KMS-11 (cell line): Measurements from ENCODE around the gene MOCS1.

Experiments
- H2AFZ ChIP-seq: fragments of 200-600 bp; sonication (generic); 2 replicates; pipeline ENCODE4 v1.6.1; 2016; ENCODE audit warnings: antibody characterized with exemption, mixed run types, low read depth
- H3K27ac ChIP-seq: fragments of 200-600 bp; sonication (generic); 2 replicates; pipeline ENCODE4 v1.6.1; 2016; ENCODE audit warnings: mild to moderate bottlenecking, mixed run types
- H3K27me3 ChIP-seq: fragments of 200-600 bp; sonication (generic); 2 replicates; pipeline ENCODE4 v1.6.1; 2017; ENCODE audit warnings: mild to moderate bottlenecking, low read depth, mixed run types, moderate library complexity; ENCODE audit not compliant: insufficient read depth
- H3K36me3 ChIP-seq: fragments of 200-600 bp; sonication (generic); 2 replicates; pipeline ENCODE4 v1.6.1; 2017; ENCODE audit warnings: mild to moderate bottlenecking, mixed run types; ENCODE audit not compliant: insufficient read depth
- H3K4me1 ChIP-seq: fragments of 200-600 bp; sonication (generic); 2 replicates; pipeline ENCODE4 v1.6.1; 2016; ENCODE audit warnings: mild to moderate bottlenecking, low read depth, mixed run types; ENCODE audit not compliant: poor library complexity, severe bottlenecking
- H3K4me2 ChIP-seq: fragments of 200-600 bp; sonication (generic); 2 replicates; pipeline ENCODE4 v1.7.0; 2016; ENCODE audit warnings: mild to moderate bottlenecking, mixed run types
- H3K4me3 ChIP-seq: fragments of 200-600 bp; sonication (generic); IDR thresholded peaks from 2 replicates; pipeline ENCODE4 v1.6.1; 2017; ENCODE audit warnings: low read depth, low read length, mixed read lengths; ENCODE audit not compliant: insufficient read depth
- H3K79me2 ChIP-seq: fragments of 200-600 bp; sonication (generic); 2 replicates; pipeline ENCODE4 v1.6.1; 2016; ENCODE audit warnings: low read depth, mixed run types; ENCODE audit not compliant: insufficient read depth
- H3K9ac ChIP-seq: fragments of 200-600 bp; sonication (generic); 2 replicates; pipeline ENCODE4 v1.6.1; 2016; ENCODE audit warnings: mild to moderate bottlenecking, mixed run types
- H4K20me1 ChIP-seq: fragments of 200-600 bp; sonication (generic); 2 replicates; pipeline ENCODE4 v1.6.1; 2016; ENCODE audit warnings: mild to moderate bottlenecking, mixed run types; ENCODE audit not compliant: insufficient read depth
- TF ChIP-seq, protein P1 (sequence below): fragments of 200-600 bp; sonication (generic); conservative IDR thresholded peaks from 2 replicates; pipeline ENCODE4 v1.6.1; 2017; ENCODE audit warnings: low read depth, mild to moderate bottlenecking, antibody characterized with exemption, low read length, moderate library complexity, mixed read lengths

The MOCS1 gene

GRCh38 chr6:39923861-39924260, 10.4 kb downstream of the MOCS1 start:
- Histone ChIP-seq H2AFZ (no peak overlapping the region), H3K4me3 (no peak overlapping the region), H3K9ac (no peak overlapping the region), H3K4me1 (no peaks in the 10 kb centered on the region), H3K27ac (no peak overlapping the region), H3K79me2 (no peaks in the 10 kb centered on the region), H3K36me3 (no peaks in the 10 kb centered on the region), H3K4me2 (no peak overlapping the region), H3K27me3 (no peaks in the 10 kb centered on the region), H4K20me1 (no peaks in the 10 kb centered on the region)
- TF ChIP-seq, protein P1, sequence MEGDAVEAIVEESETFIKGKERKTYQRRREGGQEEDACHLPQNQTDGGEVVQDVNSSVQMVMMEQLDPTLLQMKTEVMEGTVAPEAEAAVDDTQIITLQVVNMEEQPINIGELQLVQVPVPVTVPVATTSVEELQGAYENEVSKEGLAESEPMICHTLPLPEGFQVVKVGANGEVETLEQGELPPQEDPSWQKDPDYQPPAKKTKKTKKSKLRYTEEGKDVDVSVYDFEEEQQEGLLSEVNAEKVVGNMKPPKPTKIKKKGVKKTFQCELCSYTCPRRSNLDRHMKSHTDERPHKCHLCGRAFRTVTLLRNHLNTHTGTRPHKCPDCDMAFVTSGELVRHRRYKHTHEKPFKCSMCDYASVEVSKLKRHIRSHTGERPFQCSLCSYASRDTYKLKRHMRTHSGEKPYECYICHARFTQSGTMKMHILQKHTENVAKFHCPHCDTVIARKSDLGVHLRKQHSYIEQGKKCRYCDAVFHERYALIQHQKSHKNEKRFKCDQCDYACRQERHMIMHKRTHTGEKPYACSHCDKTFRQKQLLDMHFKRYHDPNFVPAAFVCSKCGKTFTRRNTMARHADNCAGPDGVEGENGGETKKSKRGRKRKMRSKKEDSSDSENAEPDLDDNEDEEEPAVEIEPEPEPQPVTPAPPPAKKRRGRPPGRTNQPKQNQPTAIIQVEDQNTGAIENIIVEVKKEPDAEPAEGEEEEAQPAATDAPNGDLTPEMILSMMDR = no peak

DNA sequence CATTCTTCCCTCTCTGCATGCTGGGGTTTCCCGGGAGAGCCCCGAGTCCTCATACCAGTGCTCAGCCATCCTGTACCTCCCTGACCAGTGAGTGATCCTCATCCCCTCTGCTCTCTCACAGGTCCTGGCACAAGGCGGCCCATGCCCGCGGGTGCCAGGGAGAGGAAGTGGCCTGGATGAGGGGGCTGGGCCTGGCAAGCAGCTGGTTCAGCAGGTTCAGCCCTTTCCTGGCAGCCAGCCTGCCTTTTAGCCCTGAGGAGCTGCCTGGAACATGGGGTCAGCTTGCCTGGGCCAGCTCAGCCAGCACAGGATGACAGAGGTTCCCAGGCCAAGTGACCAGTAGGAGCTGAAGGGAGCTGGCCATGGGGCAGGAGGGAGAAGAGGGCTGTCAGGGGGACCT, 10.9 kb downstream of the MOCS1 start:
- H3K27ac ChIP-seq = no peak overlapping the region
- H3K4me2 ChIP-seq = no peak overlapping the region

GRCh38 chr6:39922821-39923220, 11.4 kb downstream of the MOCS1 start:
- H3K79me2 ChIP-seq = no peaks in the 10 kb centered on the region
- H3K27ac ChIP-seq = no peak overlapping the region
- H3K4me1 ChIP-seq = no peaks in the 10 kb centered on the region
- TF ChIP-seq, protein P1 = no peak
- no peak overlapping the region for H3K4me3 ChIP-seq
- H3K4me2 ChIP-seq = no peak overlapping the region
- H3K27me3 ChIP-seq = no peaks in the 10 kb centered on the region
- no peak overlapping the region for H3K9ac ChIP-seq
- no peaks in the 10 kb centered on the region for H3K36me3 ChIP-seq
- no peaks in the 10 kb centered on the region for H4K20me1 ChIP-seq
- no peak overlapping the region for H2AFZ ChIP-seq

More for the DNA sequence above, 10.9 kb downstream of the MOCS1 start:
- no peak overlapping the region for H3K9ac ChIP-seq
- TF ChIP-seq, protein P1 = no peak
- H3K79me2 ChIP-seq = no peaks in the 10 kb centered on the region
- H3K4me3 ChIP-seq = no peak overlapping the region
- H3K36me3 ChIP-seq = no peaks in the 10 kb centered on the region
- H4K20me1 ChIP-seq = no peaks in the 10 kb centered on the region
- no peak overlapping the region for H2AFZ ChIP-seq
- no peaks in the 10 kb centered on the region for H3K4me1 ChIP-seq
- H3K27me3 ChIP-seq = no peaks in the 10 kb centered on the region

- H3K27ac ChIP-seq = no peak overlapping the region
- TF ChIP-seq, protein P1 = no peak
- H3K4me2 ChIP-seq = no peak overlapping the region
- H3K4me1 ChIP-seq = no peaks in the 10 kb centered on the region
- no peaks in the 10 kb centered on the region for H3K36me3 ChIP-seq
- no peaks in the 10 kb centered on the region for H3K79me2 ChIP-seq
- no peaks in the 10 kb centered on the region for H4K20me1 ChIP-seq
- no peak overlapping the region for H2AFZ ChIP-seq
- H3K27me3 ChIP-seq = no peaks in the 10 kb centered on the region
- no peak overlapping the region for H3K4me3 ChIP-seq
- H3K9ac ChIP-seq = no peak overlapping the region
Measured at GRCh38 chr6:39920157-39920556, 14.1 kb downstream of the MOCS1 start.
